Activated naive CD4-positive, alpha-beta T cell treated with Interleukin-2 at 50 U/mL for 16 hours (primary cell): ENCODE measurements around the gene TNFRSF17.

Source experiments
- DNase-seq: peaks from one replicate; pipeline ENCODE4 v3.0.0-alpha.2; 2020

TNFRSF17 gene

GRCh38 chr16:11972128-11972527 lies 7.1 kb downstream of the TNFRSF17 start:
- DNase-seq = no peak

- no peak for DNase-seq
Observed at GRCh38 chr16:11973070-11973469, 8.1 kb downstream of the TNFRSF17 start.

- no peak for DNase-seq
Observed at GRCh38 chr16:11976850-11977375, 11.9 kb downstream of the TNFRSF17 start.

GRCh38 chr16:11977376-11978041 lies 12.5 kb downstream of the TNFRSF17 start:
- no peak for DNase-seq

- no peak for DNase-seq
Observed at GRCh38 chr16:11978080-11978479, 13.1 kb downstream of the TNFRSF17 start.

GRCh38 chr16:11979013-11979672 lies 14.1 kb downstream of the TNFRSF17 start:
- DNase-seq = no peak

- no peak for DNase-seq
Observed at GRCh38 chr16:11980136-11980844, 15.3 kb downstream of the TNFRSF17 start.

- no peak for DNase-seq
Observed at GRCh38 chr16:11985250-11985649, 20.2 kb downstream of the TNFRSF17 start.

- DNase-seq = no peak
Observed at GRCh38 chr16:11986521-11987057, 21.6 kb downstream of the TNFRSF17 start.

GRCh38 chr16:11988258-11988978 lies 23.4 kb downstream of the TNFRSF17 start:
- DNase-seq = no peak

- no peak for DNase-seq
Observed at GRCh38 chr16:11990702-11991390, 25.8 kb downstream of the TNFRSF17 start.

- DNase-seq = no peak
Observed at GRCh38 chr16:11992008-11992584, 27.1 kb downstream of the TNFRSF17 start.

- DNase-seq = no peak
Observed at GRCh38 chr16:11992586-11993524, 27.8 kb downstream of the TNFRSF17 start.

GRCh38 chr16:11994143-11995119 lies 29.4 kb downstream of the TNFRSF17 start:
- DNase-seq = no peak

GRCh38 chr16:11996433-11997330 lies 31.7 kb downstream of the TNFRSF17 start:
- DNase-seq = no peak

GRCh38 chr16:12000032-12000431 lies 35.0 kb downstream of the TNFRSF17 start:
- no peak for DNase-seq

GRCh38 chr16:12002447-12003006 lies 37.5 kb downstream of the TNFRSF17 start:
- DNase-seq = no peak

- DNase-seq = no peak
Observed at GRCh38 chr16:12006637-12007036, 41.6 kb downstream of the TNFRSF17 start.
